Measurements from ENCODE around the gene VEZT.
A peak's percentile ranks its signal among the peaks of the same experiment; 100 is the strongest.
"Not testable (repeated sequence)": the region's sequence is repeated elsewhere in the genome, so short reads cannot be mapped to it uniquely, and the experiment has no call there.

VEZT gene, protein sequence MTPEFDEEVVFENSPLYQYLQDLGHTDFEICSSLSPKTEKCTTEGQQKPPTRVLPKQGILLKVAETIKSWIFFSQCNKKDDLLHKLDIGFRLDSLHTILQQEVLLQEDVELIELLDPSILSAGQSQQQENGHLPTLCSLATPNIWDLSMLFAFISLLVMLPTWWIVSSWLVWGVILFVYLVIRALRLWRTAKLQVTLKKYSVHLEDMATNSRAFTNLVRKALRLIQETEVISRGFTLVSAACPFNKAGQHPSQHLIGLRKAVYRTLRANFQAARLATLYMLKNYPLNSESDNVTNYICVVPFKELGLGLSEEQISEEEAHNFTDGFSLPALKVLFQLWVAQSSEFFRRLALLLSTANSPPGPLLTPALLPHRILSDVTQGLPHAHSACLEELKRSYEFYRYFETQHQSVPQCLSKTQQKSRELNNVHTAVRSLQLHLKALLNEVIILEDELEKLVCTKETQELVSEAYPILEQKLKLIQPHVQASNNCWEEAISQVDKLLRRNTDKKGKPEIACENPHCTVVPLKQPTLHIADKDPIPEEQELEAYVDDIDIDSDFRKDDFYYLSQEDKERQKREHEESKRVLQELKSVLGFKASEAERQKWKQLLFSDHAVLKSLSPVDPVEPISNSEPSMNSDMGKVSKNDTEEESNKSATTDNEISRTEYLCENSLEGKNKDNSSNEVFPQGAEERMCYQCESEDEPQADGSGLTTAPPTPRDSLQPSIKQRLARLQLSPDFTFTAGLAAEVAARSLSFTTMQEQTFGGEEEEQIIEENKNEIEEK

DNA sequence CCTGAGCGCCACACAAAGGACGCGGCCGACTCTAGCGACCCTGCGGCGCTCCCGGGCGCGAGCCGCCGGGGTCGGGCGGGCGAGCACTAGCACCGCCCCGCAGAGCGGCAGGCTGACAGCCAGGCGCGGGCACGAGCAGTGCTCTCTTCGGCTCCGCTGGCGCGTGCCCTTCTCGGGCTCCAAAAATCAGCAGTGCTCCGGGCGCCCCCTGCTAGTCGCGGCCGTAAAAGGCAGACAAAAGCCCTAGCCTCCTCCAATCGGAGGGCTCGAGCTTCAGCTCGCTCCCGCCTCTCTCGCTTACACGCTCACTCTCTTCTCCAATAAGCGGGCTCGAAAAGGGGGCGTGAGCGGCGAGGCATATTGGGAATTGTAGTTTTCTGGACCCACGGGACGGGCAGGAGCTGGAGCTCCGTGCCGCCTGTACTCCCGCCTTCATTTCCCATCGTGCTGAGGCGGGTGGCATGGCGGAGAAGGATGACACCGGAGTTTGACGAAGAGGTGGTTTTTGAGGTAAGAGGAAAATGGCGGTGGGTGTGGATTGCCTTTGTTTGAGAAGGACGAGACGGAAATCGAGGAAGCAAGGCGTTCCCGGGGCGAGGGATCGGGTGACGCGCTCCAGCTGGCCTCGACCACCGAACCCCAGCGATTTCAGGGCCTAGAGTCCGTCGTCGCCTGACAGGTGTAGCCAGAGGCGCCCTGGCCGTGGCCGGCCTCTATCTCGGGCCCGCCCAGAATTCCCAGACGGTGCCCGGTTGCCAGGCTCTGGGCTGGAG lies at the start of gene VEZT, which contains the start of gene FGD6:
VEZT (plus strand) TSS at position 431 of the 773 bp plus-strand sequence; CDS start at position 475, 44 bp downstream.
FGD6 (minus strand) TSS at position 91 of the 773 bp plus-strand sequence. CDS start 227 bp downstream, outside the sequence.
- peak; percentile 100 for DNase-seq (ENCODE audit: low spot score)

DNA sequence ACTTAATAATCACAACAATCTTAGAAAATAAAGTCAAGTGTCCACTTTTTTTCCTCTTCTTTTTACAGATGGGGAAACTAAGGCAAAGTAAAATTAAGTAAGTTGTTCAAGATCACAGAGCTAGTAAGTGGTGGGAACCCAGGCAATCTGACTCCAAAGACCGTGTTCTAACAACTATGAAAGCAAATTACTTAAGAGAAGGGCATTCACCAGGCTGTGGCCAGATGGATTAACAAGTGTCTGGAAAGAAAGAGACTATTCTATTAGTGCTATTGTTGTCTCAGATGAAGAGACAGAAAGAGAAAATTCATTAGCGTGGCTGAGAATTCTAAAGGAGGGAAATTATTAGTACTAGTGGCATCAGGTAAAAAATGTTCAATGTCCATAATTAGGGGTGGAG lies 48.9 kb upstream of the VEZT start:
- DNase-seq (ENCODE audit: low spot score) = no peak

DNA sequence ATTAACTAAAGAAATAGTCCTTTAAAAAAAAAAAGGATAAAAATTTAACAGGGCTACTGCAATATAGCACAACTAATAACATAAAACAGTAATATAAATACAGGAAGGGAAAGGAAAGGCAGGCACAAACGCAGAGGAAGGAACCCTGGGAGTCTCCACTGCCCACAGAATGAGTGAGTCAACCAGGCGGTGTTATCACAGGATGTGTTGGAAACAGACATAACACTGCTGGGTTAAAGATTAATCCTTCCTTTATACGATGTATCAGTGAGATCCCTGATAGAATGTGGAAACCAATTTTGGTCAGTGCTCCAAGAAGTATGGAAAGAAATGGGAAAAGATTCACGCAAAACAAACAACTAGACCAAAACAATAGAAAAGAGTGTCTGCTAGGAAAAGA lies 48.2 kb upstream of the VEZT start:
- DNase-seq (ENCODE audit: low spot score) = no peak

DNA sequence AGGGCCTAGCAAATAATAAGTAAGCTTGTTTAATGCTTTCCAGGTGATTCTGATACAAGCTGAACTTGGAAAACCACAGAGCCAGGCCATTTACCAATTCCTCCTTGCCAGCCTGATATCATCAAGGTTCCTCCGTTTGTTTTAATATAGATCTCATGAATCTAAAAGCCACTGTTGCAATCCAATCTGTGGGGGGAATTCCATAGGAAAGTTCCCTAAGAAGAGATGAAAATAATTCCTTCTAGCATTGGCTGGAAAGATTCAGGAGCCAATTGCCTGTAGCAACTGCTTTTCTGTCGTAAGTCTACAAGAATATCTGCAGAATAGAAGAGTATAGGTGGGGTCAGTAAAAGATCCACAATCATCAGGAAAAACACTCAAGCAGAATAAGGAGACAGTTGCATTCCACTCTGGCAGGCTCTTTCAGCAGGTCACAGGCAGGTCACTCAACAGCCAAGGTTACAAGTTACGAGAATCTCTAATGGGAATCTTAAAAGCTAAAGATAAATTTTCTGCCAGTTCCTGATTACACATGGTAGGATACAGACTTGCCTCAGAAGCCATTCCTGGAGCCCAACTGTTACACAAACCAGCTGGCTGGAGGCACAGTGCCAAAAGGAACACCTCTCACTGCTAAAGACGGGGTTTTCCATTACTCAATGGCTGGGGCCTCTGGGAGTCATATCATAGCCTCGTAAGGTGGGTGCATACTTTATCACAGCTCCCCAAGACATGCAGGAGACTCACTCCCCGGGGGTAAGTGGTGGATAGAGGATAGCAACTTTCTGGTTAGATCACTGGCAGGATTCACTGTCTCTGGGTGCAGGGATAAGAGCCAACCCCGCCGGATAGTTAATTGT lies 44.0 kb upstream of the VEZT start:
- no peak for DNase-seq (ENCODE audit: low spot score)

DNA sequence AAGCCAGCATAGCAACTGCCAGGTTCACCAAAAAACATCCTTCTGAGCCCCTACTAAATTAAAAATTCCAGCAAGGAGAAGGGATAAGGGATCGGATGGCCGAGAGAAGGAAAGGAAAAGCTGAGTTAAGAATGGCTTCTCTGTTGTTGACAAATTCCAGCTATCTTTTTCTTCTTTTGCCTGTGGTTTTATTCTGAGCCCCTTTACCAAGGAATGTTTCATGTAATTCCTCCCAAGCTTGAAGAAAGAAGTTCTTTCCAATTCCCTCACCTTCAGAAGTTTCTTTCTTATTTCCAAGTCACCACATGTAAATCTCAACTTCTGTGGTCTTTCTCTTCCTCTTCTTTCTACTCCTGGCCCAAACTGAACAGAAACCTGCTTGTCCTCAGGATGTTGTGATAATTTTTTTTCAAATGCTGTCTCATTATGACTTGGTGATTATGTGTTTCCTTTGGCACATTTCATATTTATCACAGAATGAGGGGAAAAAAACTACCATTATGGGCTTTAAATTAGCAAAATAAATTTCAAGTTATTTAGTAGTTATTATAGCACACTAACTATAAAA lies 40.3 kb upstream of the VEZT start:
- DNase-seq (ENCODE audit: low spot score) = no peak

DNA sequence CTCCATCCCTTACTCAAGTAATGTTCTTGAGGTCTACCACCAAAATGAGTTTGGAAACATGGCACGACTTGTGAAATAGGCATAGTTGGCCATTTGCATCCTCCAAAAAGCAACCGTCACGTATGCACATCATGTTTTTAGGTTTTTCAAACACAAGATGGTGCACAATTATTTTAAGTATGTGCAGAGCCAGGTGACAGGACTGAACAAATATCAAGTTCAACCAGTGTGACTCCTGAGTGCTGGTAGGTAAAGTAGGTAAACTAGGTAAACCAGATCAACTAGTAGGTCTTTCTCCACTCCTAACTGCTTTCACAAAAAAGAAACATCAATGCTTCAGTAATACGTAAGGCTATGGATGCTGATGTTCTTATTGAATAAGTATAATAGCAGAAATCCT lies 39.5 kb upstream of the VEZT start:
- no peak for DNase-seq (ENCODE audit: low spot score)

DNA sequence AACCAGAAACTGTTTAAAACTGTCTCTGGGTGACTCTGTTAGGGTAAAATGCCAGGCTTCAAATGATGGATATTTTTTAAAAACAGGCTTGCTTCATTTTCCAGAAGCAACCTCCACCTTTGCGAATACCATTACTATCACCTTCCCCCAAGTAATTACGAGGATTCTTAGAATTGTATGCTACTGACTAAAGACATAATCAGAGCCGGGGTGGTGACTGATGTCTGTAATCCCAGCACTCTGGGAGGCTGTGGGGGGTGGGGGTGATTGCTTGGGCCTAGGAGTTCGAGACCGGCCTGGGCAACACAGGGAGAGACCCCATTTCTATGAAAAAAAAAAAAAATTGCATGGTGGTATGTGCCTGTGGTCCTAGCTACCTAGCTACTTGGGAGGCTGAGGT lies 38.6 kb upstream of the VEZT start:
- DNase-seq (ENCODE audit: low spot score) = no peak

DNA sequence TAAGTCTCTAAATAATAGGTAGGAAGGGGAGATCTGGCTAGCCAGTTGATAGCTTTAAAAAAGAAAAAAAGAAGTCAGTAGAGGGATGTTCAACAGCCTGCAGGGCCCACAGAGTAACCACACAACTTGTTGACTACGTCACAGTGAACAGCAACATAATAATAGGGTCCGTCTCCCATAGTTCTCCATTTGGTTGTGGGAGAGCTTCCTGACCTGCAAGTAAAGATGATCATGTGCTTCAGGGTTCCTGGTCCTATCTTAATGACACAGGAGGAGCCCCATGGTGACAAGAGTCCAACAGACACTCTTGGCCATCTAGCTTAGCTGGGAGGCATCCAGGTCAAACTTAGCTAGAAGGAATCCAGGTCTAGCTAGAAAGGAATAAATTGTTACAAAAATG lies 36.5 kb upstream of the VEZT start:
- no peak for DNase-seq (ENCODE audit: low spot score)

DNA sequence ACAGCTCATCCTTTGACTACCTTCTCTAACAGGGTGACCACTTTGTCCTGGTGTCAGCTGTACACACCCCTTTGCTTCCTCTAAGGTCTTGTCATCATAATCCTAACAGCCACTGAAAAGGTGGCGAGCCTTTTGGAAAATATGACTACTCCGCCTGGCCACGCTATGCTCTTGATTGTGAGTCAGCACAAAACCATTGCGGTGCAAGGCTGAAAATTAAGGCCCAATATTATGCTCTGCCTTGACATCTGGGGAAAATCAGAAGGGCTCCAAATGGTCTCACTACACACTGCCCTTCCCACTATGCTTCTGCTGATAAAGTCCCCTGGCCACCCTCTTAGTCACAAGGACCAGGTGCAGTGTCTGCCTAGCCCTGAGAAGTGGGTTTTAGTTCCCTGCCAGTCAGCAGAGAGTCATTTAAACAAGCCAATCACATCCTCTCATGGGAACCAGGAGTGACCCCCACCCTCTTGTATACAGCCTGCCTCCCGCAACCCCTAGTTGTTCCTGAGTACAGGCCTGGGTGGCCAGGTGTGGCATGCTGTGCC lies 34.7 kb upstream of the VEZT start:
- DNase-seq (ENCODE audit: low spot score) = no peak

DNA sequence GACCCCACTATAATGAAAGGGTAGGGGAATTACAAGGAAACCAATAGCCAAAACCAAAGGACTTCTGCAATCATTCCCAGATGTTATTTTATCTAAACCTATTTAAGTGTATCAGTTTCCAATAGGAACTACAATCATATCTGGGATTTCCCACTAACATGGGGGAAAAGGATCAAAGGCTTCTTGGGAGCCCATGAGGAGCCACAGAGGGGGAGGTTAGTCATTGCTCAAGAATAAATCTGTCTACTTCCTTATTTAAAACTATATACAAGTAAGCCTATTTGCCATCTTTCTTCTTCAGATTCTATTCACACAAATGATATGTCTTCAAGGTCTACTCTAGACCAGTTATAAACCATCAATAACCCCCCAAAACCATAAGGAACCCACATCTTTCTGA lies 33.5 kb upstream of the VEZT start:
- DNase-seq (ENCODE audit: low spot score) = no peak

DNA sequence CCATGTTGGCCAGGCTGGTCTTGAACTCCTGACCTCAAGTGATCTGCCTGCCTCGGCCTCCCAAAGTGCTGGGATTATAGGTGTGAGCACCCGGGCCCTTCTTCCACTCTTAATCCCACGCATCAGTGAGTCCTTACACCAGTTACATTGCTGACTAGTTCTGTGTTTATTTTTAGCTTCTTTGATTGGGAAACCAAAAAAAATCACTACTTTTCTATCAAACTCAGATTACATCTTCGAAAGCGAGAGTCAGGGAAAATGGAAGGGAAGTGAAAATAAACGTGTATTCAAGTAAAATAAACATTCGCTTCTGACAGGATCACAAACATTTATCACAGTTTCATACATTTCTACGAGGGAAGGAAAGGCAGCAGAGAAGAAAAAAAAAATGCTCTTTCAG lies 32.5 kb upstream of the VEZT start:
- no peak for DNase-seq (ENCODE audit: low spot score)

DNA sequence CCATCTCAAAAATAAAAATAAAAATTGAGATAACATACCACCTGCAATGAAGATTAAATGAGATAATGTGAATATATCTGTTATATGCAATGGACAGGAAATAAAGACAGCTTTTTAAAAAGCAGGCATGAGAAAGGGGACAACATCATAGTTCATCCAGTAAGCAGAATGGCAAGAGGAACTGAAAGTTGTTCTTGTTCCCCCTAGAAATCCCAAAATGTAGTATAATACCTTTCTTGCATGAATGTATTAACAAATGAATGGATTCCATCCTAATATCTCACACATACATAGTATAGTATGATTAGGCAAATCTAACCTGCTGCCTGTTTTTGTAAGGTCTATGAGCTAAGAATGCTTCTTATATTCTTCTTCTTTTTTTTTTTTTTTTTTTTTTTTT lies 31.8 kb upstream of the VEZT start:
- no peak for DNase-seq (ENCODE audit: low spot score)

DNA sequence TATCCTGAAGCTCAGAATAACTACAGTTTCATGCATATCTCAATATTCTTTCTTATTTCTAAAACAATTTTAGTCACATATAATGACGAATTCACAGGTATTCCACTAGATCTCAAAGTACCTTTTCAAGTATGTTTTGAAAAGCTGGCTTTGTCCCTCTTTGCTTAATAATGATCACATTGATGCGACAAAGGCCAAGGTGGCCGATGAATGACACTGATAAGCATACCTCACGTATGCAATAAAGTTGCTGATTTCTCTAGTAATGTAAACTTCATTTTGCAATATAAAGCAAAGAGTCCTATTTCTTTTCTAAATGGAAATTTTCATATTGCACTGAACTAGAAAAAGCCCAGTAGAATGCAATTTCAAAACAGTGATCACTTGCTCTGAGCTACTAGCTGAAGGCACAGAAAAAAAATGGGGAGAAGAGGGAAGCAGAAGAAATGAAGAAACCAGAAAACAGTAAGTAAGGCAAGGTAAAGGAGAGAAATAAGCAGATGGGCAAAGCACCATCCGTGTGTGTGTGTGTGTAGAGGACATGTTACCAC lies 29.7 kb upstream of the VEZT start:
- DNase-seq (ENCODE audit: low spot score) = no peak

DNA sequence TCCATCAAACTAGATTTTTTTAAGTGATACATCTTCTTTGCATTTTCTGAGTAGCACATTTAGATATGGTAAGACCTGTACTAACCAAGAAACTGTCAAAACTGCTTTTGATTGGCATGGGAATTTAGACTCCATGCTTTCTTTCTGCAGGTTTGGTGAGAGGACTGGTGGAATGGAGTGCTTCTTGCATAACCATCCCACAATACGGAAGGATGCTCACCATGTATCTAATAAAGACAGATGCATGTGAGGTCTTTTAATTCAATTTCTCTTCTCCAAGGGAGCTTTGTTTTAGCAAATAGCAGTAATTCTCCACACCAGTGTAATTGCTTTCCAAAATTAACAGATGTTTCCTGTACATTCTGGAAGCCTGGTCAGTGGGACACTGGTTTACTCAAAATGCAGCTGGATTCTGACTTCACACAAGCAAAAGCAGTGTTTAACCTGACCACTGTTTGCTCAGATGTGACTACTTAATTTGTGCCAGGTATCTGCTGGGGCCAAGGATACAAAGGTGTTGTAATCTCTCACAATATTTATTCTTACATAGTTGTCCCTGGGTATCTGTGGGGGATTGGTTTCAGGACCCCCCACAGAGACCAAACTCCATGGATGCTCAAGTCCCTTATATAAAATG lies 26.4 kb upstream of the VEZT start:
- DNase-seq (ENCODE audit: low spot score) = no peak

DNA sequence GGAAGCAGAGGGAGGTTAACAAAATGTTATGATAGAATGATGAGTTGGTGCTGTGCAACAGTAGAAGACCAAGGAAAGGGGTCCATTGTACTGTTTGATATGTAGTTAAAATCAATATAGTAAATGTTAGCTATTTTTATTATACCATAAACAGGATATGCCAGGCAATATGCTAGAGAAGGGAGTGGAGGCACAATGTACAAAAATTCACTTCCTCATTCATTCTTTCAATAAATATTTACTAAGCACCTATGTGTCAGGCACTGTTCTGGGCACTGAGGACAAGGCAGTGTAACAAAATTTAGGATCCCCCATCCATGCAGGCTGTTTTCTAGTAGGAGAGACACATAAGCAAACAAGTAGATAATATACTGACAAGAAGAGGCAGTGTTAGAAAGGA lies 25.3 kb upstream of the VEZT start:
- no peak for DNase-seq (ENCODE audit: low spot score)

DNA sequence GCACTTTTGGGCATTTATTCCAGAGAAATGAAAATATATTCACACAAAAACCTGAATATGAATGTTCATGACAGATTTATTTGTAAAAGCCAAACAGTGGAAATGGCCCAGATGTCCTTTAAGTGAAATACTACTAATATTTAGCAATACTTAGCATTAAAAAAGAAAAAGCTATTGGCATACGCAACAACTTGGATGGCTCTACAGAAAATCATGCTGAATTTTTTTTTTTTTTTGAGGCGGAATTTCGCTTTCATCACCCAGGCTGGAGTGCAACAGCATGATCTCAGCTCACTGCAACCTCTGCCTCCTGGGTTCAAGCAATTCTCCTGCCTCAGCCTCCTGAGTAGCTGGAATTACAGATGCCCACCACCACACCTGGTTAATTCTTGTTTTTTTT lies 24.5 kb upstream of the VEZT start:
- DNase-seq (ENCODE audit: low spot score) = no peak

DNA sequence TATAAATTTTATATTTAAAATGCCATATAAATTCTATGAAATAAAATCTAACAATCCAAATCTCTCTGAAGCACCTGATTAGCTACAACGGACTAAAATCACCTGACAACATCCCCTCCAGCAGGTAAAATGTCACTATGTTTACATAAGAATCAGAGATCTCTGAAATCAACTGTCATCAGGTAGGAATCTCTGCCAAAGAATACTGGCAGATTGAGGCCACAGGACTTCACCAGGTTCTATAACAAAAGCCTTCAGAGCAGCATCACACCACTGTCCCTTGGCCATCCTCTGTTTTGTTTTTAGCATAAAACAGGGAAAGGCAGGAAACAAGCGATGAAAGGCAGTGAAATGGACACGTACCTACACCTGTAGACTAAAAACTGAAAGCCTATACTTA lies 22.5 kb upstream of the VEZT start:
- no peak for DNase-seq (ENCODE audit: low spot score)

DNA sequence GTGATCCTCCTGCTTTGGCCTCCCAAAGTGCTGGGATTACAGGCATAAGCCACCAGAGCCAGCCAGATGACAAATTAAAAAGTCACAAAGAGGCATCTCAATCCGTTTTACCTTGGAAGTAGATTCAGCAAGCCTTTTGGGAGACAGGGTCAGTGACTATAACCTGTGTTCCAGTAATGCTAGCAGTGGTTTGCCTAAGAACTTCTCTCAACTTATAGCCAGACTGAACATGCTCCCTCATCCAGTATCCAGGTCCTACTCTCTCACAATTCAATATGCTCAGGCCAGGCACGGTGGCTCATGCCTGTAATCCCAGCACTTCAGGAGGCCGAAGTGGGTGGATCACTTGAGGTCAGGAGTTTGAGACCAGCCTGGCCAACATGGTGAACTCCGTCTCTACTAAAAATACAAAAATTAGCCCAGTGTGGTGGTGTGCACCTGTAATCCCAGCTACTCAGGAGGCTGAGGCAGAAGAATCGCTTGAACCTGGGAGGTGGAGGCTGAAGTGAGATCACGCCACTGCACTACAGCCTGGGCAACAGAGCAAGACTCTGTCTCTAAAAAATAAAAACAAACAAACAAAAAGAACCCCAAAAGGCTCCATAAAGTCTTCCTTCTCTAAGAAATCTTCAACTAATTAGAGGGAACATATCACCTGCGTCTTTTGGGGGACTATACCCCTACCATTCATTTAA lies 20.6 kb upstream of the VEZT start:
- not testable (repeated sequence) for DNase-seq (ENCODE audit: low spot score)

DNA sequence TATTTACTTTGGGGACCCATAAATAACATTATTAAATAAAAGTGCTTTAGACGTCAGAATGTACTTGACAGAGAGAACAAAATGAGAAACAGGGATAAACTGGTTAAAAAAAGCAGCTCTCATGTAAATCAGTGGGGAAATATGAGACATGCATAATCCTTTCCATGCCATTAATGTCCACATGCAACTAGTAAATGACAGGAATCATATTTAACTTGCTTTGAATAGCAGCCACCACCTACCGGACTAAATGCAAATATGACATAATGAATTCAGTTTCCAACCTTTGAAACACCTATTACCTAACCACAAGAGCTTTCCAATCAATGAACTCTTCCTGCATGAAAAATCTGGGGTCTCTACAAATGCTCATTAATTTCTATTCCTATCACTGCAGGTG lies 20.0 kb upstream of the VEZT start:
- no peak for DNase-seq (ENCODE audit: low spot score)

DNA sequence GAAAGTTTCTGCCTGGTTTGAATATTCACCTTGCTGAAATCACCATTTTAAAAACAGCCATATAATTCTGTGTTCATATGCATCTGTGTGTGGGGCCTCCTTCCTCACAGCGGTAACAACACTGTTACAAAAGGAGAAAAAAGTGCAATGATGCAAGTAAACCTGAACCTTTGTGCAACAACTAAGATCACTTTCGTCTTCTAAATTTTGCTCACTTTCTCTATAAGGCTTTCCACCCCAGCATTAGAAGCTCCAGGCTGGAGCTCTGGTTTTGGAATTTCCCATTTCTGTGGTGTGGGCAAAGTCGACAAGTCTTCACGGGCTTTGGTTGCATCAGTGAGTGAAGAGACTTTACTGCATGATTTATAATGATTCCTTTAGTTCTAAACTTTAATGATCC lies 18.7 kb upstream of the VEZT start:
- DNase-seq (ENCODE audit: low spot score) = no peak

Data from ecto neural progenitor cell (in vitro differentiated cells).